Neural crest cell (in vitro differentiated cells): ENCODE measurements around the gene DHFR. TPM values are rescaled to one million over a fixed set of nuclear protein-coding genes. Genes with fewer than 3 reads are reported as not detected.

ENCODE experiments used
- DNase-seq: peaks from one replicate; pipeline ENCODE4 v3.0.0; 2021; ENCODE audit warnings: low read depth, mixed read lengths, low spot score
- H3K27ac Mint-ChIP-seq: one replicate; pipeline ENCODE4 v1.8.0; 2021; ENCODE audit warnings: mild to moderate bottlenecking, mixed read lengths; ENCODE audit not compliant: unreplicated experiment
- H3K27me3 Mint-ChIP-seq: 2 replicates; pipeline ENCODE4 v1.8.0; 2021; ENCODE audit warnings: low read depth, mild to moderate bottlenecking, mixed read lengths
- H3K36me3 Mint-ChIP-seq: 2 replicates; pipeline ENCODE4 v1.8.0; 2021; ENCODE audit warnings: low read depth, mild to moderate bottlenecking, mixed read lengths
- H3K4me1 Mint-ChIP-seq: 2 replicates; pipeline ENCODE4 v1.8.0; 2021; ENCODE audit warnings: mixed read lengths
- H3K4me3 Mint-ChIP-seq: one replicate; pipeline ENCODE4 v1.8.0; 2021; ENCODE audit warnings: mild to moderate bottlenecking, mixed read lengths
- H3K9me3 Mint-ChIP-seq: 2 replicates; pipeline ENCODE4 v1.8.0; 2021; ENCODE audit warnings: mixed read lengths
- CTCF ChIP-seq: fragments of 200-600 bp; sonication (generic); conservative IDR thresholded peaks from 2 replicates; pipeline ENCODE4 v1.5.0; 2021; ENCODE audit warnings: antibody characterized with exemption, mild to moderate bottlenecking
- total RNA-seq: library from RNA; stranded (reverse); gene quantifications from 2 replicates; pipeline ENCODE4 v1.2.1, GENCODE V29; 2021

The DHFR gene
- total RNA-seq, 1 donor from 2014 or later: 112 TPM

GRCh38 chr5:80698369-80698768 lies 43.6 kb upstream of the DHFR start:
- peak overlapping the region; percentile 45 for H3K27ac Mint-ChIP-seq

GRCh38 chr5:80697100-80697499 lies 42.3 kb upstream of the DHFR start:
- H3K27me3 Mint-ChIP-seq: no peaks in the 10 kb centered on the region
- no peaks in the 10 kb centered on the region for H3K9me3 Mint-ChIP-seq
- DNase-seq: no peak

More at GRCh38 chr5:80698369-80698768, 43.6 kb upstream of the DHFR start:
- Mint-ChIP-seq H3K4me3 (no peak overlapping the region), H3K36me3 (no peaks in the 10 kb centered on the region), H3K4me1 (no peaks in the 10 kb centered on the region), H3K27me3 (no peaks in the 10 kb centered on the region), H3K9me3 (no peaks in the 10 kb centered on the region)
- no peak for TF ChIP-seq CTCF
- no peak for DNase-seq

GRCh38 chr5:80696450-80696849 lies 41.7 kb upstream of the DHFR start:
- Mint-ChIP-seq H3K4me3 (no peak overlapping the region), H3K36me3 (no peaks in the 10 kb centered on the region), H3K27ac (no peak overlapping the region), H3K9me3 (no peaks in the 10 kb centered on the region), H3K27me3 (no peaks in the 10 kb centered on the region), H3K4me1 (no peaks in the 10 kb centered on the region)
- no peak for TF ChIP-seq CTCF
- DNase-seq: no peak

More at GRCh38 chr5:80697100-80697499, 42.3 kb upstream of the DHFR start:
- TF ChIP-seq CTCF: no peak
- no peak overlapping the region for H3K4me3 Mint-ChIP-seq
- no peak overlapping the region for H3K27ac Mint-ChIP-seq
- H3K36me3 Mint-ChIP-seq: no peaks in the 10 kb centered on the region
- H3K4me1 Mint-ChIP-seq: no peaks in the 10 kb centered on the region

- Mint-ChIP-seq H3K27ac (no peak overlapping the region), H3K9me3 (no peaks in the 10 kb centered on the region), H3K4me3 (no peak overlapping the region), H3K4me1 (no peaks in the 10 kb centered on the region), H3K36me3 (no peaks in the 10 kb centered on the region), H3K27me3 (no peaks in the 10 kb centered on the region)
- TF ChIP-seq CTCF: no peak
- no peak for DNase-seq
These were observed 40.9 kb upstream of the DHFR start for GRCh38 chr5:80695666-80696065.

- no peak for DNase-seq
- H3K27me3 Mint-ChIP-seq: no peaks in the 10 kb centered on the region
- H3K36me3 Mint-ChIP-seq: peaks cover 5% of the 10 kb centered on the region
- TF ChIP-seq CTCF: no peak
- no peak overlapping the region for H3K27ac Mint-ChIP-seq
- H3K9me3 Mint-ChIP-seq: no peaks in the 10 kb centered on the region
- H3K4me3 Mint-ChIP-seq: no peak overlapping the region
- H3K4me1 Mint-ChIP-seq: peaks cover 4% of the 10 kb centered on the region
These were observed 34.8 kb upstream of the DHFR start for GRCh38 chr5:80689627-80690026.
